Trophoblast cell (in vitro differentiated cells and primary cell): Measurements from ENCODE around the gene GARIN5A.

ENCODE experiments used
- DNase-seq, 2 donors: peaks; one replicate each; pipeline ENCODE4 v3.0.0-alpha.2; 2016
- H2AFZ ChIP-seq: 2 replicates; pipeline ENCODE4 v1.6.1; 2013; ENCODE audit warnings: low read length, moderate library complexity, mild to moderate bottlenecking; ENCODE audit not compliant: insufficient read depth, poor library complexity
- H2AK5ac ChIP-seq: 2 replicates; pipeline ENCODE4 v1.6.1; 2013; ENCODE audit warnings: mild to moderate bottlenecking, low read length
- H2BK120ac ChIP-seq: 2 replicates; pipeline ENCODE4 v1.6.1; 2013; ENCODE audit warnings: low read length, mild to moderate bottlenecking, moderate library complexity; ENCODE audit not compliant: insufficient read depth, poor library complexity
- H2BK12ac ChIP-seq: 2 replicates; pipeline ENCODE4 v1.6.1; 2013; ENCODE audit warnings: mild to moderate bottlenecking, low read length, moderate library complexity
- H2BK5ac ChIP-seq: 2 replicates; pipeline ENCODE4 v1.6.1; 2013; ENCODE audit warnings: low read length, low read depth, moderate library complexity, mild to moderate bottlenecking; ENCODE audit not compliant: poor library complexity
- H3K14ac ChIP-seq: 2 replicates; pipeline ENCODE4 v1.6.1; 2013; ENCODE audit warnings: mild to moderate bottlenecking, low read length
- H3K18ac ChIP-seq: 2 replicates; pipeline ENCODE4 v1.6.1; 2013; ENCODE audit warnings: mild to moderate bottlenecking, low read length
- H3K23ac ChIP-seq: 2 replicates; pipeline ENCODE4 v1.6.1; 2013; ENCODE audit warnings: low read length
- H3K27ac ChIP-seq: 2 replicates; pipeline ENCODE4 v1.5.1; 2013; ENCODE audit warnings: low read depth, mild to moderate bottlenecking, inconsistent platforms, low read length, moderate library complexity
- H3K27me3 ChIP-seq: 2 replicates; pipeline ENCODE4 v1.6.1; 2013; ENCODE audit warnings: inconsistent platforms, mild to moderate bottlenecking, low read length, moderate library complexity; ENCODE audit not compliant: insufficient read depth
- H3K36me3 ChIP-seq, 2 experiments: 1 replicate in 1 of 2; 2 replicates in 1 of 2; pipeline ENCODE4 v1.6.1; 2013; ENCODE audit warnings: low read length in 2 of 2, mild to moderate bottlenecking in 2 of 2, moderate library complexity in 1 of 2; ENCODE audit not compliant: insufficient read depth in 2 of 2, control insufficient read depth in 1 of 2
- H3K4ac ChIP-seq: 2 replicates; pipeline ENCODE4 v1.6.1; 2013; ENCODE audit warnings: low read depth, mild to moderate bottlenecking, low read length, moderate library complexity
- H3K4me1 ChIP-seq, 2 experiments: 1 replicate in 1 of 2; 2 replicates in 1 of 2; pipeline ENCODE4 v1.6.1; 2013; ENCODE audit warnings: low read length in 2 of 2, mild to moderate bottlenecking in 2 of 2, moderate library complexity in 1 of 2; ENCODE audit not compliant: insufficient read depth in 2 of 2, control insufficient read depth in 1 of 2
- H3K4me2 ChIP-seq: 2 replicates; pipeline ENCODE4 v1.6.1; 2013; ENCODE audit warnings: inconsistent platforms, mild to moderate bottlenecking, low read length, moderate library complexity
- H3K4me3 ChIP-seq: 2 replicates; pipeline ENCODE4 v1.5.1; 2013; ENCODE audit warnings: mild to moderate bottlenecking, low read depth, low read length, inconsistent platforms
- H3K79me1 ChIP-seq: one replicate; pipeline ENCODE4 v1.6.1; 2013; ENCODE audit warnings: low read length
- H3K79me2 ChIP-seq: 2 replicates; pipeline ENCODE4 v1.6.1; 2013; ENCODE audit warnings: low read length, mild to moderate bottlenecking; ENCODE audit not compliant: control insufficient read depth, insufficient read depth, poor library complexity
- H3K9ac ChIP-seq: 2 replicates; pipeline ENCODE4 v1.6.1; 2013; ENCODE audit warnings: mild to moderate bottlenecking, low read length
- H3K9me3 ChIP-seq: 2 replicates; pipeline ENCODE4 v1.6.1; 2013; ENCODE audit warnings: low read depth, mild to moderate bottlenecking, control low read depth, inconsistent platforms, low read length; ENCODE audit not compliant: insufficient read depth
- H4K12ac ChIP-seq: 2 replicates; pipeline ENCODE4 v1.6.1; 2013; ENCODE audit warnings: low read depth, mild to moderate bottlenecking, low read length, moderate library complexity
- H4K8ac ChIP-seq: 2 replicates; pipeline ENCODE4 v1.6.1; 2013; ENCODE audit warnings: low read depth, mild to moderate bottlenecking, low read length, moderate library complexity
- H4K91ac ChIP-seq: one replicate; pipeline ENCODE4 v1.6.1; 2013; ENCODE audit warnings: low read depth, mild to moderate bottlenecking, low read length, moderate library complexity
- WGBS: extraction: QIAGEN DNeasy Blood & Tissue Kit; methylation state at CpG from one replicate; pipeline ENCODE4 v1.1.7; 2013; ENCODE audit warnings: missing lambda C conversion rate; ENCODE audit not compliant: insufficient read length, insufficient coverage; ENCODE audit errors: extremely low coverage; 5-methylcytosine and 5-hydroxymethylcytosine counted together

Gene GARIN5A

DNA sequence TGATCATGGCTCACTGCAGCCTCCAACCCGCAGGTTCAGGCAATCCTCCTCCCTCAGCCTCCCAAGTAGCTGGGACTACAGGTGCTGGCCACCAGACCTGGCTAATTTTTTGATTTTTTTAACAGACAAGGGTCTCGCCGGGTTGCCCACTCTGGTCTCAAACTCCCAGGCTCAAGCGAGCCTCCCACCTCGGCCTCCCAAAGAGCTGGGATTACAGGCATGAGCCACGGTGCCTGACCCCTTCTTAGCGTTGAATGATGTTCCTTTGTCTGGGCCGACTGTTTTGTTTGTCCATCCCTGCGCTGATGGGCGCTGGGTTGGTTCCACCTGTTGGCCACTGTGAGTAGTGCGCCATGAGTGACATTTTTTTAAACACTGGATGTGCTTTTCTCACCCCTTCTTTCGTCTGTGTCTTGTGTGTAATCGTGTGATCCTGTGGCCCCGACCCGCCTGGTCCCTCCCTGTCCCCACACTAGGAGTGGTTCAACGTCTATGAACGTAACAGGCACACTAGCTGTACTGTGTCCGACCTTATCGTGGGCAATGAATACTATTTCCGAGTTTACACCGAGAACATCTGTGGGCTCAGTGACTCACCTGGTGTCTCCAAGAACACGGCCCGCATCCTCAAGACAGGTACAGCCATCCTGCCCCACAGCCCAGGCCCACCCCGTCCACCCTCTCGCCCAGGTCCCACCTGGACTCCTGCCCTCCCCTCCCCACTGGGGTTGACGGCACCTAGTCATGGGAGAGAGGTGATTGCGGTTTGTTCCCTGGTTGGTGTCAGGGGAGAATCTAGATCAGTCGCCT is 15.4 kb downstream of the GARIN5A start:
- Histone ChIP-seq H3K79me2 (no peaks in the 10 kb centered on the region), H3K27ac (no peak overlapping the region), H2AFZ (no peak overlapping the region), H3K18ac (no peak overlapping the region), H3K9me3 (peaks cover 2% of the 10 kb centered on the region), H2BK5ac (no peak overlapping the region), H4K91ac (no peak overlapping the region), H3K4me1 (peaks cover 0 to 9% of the 10 kb centered on the region in 2 experiments), H3K36me3 (no peaks in the 10 kb centered on the region), H2AK5ac (no peak overlapping the region), H3K9ac (no peak overlapping the region), H2BK12ac (no peak overlapping the region), H4K8ac (no peak overlapping the region), H3K23ac (no peak overlapping the region), H3K14ac (no peak overlapping the region), H3K4ac (no peak overlapping the region), H3K27me3 (no peaks in the 10 kb centered on the region), H4K12ac (no peak overlapping the region), H3K4me3 (no peak overlapping the region), H3K4me2 (no peak overlapping the region), H2BK120ac (no peak overlapping the region), H3K79me1 (no peaks in the 10 kb centered on the region)
- peak; percentile 55 to 81 for DNase-seq
- no CpG with 5 or more reads among the region's 28 CpGs for WGBS

DNA sequence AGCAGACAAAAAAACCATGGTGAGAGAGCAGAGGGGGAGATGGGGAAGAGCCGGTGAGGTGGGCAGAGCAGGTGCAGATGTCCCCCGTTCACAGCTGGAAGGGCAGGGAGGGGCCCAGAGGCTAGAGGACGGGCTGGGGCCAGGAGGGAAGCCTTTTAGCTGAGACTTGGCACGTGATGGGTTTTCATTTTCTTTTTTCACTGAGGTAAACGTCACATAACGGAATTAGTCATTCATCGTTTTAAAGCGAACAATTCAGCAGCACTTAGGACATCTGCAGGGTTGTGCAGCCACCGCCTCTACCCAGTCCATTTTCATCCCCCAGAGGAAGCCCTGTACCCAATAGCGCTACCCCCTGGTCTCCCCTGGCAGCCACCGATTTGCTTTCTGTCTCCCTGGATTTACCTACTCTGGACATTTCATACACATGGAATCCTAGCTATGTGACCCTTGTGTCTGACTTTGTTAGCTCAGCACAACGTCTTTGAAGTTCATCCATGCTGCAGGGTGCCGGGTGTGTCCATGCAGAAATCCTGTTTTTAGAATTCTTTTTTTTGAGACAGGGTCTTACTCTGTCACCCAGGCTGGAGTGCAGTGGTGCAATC is 16.4 kb downstream of the GARIN5A start:
- H3K27ac ChIP-seq = no peak overlapping the region
- H3K9ac ChIP-seq = no peak overlapping the region
- no peak overlapping the region for H4K12ac ChIP-seq
- H3K79me2 ChIP-seq = no peaks in the 10 kb centered on the region
- no peaks in the 10 kb centered on the region for H3K79me1 ChIP-seq
- no peaks in the 10 kb centered on the region for H3K27me3 ChIP-seq
- H3K14ac ChIP-seq = no peak overlapping the region
- H3K36me3 ChIP-seq = no peaks in the 10 kb centered on the region
- no peak overlapping the region for H2BK5ac ChIP-seq
- peak overlapping the region; percentile 28 for H2BK120ac ChIP-seq
- no CpG with 5 or more reads among the region's 13 CpGs for WGBS
- H3K4me1 ChIP-seq = peaks cover 0 to 4% of the 10 kb centered on the region in 2 experiments
- no peak overlapping the region for H3K18ac ChIP-seq
- no peak overlapping the region for H3K23ac ChIP-seq
- peak; percentile 6 to 26 for DNase-seq
- H3K9me3 ChIP-seq = peaks cover 2% of the 10 kb centered on the region
- no peak overlapping the region for H4K91ac ChIP-seq
- H4K8ac ChIP-seq = no peak overlapping the region
- H2AK5ac ChIP-seq = peak overlapping the region; percentile 32
- H2AFZ ChIP-seq = no peak overlapping the region
- no peak overlapping the region for H3K4ac ChIP-seq
- no peak overlapping the region for H3K4me3 ChIP-seq
- no peak overlapping the region for H3K4me2 ChIP-seq
- H2BK12ac ChIP-seq = peak overlapping the region; percentile 64

DNA sequence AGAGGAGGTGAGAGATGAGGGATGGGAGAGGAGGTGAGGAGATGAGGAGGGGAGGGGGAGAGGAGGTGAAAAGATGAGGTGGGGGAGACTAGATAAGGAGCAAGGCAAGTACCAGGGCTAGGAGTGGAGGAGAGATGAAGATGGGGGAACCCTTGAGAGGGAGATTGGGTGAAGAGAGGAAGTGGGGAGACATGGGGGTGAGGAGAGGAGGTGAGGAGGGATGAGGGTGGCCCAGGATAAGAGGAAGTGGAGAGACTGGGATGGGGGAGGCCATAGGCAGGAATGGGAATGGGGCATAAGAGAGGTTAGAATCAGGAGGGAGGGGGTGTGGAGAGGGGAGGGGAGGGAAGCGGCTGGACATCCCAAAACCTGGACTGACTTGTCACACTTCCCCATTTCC is 17.0 kb downstream of the GARIN5A start:
- H4K8ac ChIP-seq = no peak overlapping the region
- H3K18ac ChIP-seq = no peak overlapping the region
- no peaks in the 10 kb centered on the region for H3K36me3 ChIP-seq
- H3K79me1 ChIP-seq = no peaks in the 10 kb centered on the region
- no peak overlapping the region for H2BK5ac ChIP-seq
- no peak overlapping the region for H2BK12ac ChIP-seq
- no peak overlapping the region for H3K27ac ChIP-seq
- no peak overlapping the region for H4K12ac ChIP-seq
- H3K4me3 ChIP-seq = no peak overlapping the region
- H3K9ac ChIP-seq = no peak overlapping the region
- H2AFZ ChIP-seq = no peak overlapping the region
- H3K23ac ChIP-seq = no peak overlapping the region
- no peak for DNase-seq
- H3K27me3 ChIP-seq = no peaks in the 10 kb centered on the region
- H3K9me3 ChIP-seq = peaks cover 2% of the 10 kb centered on the region
- no peak overlapping the region for H3K4ac ChIP-seq
- H3K14ac ChIP-seq = no peak overlapping the region
- peak overlapping the region; percentile 28 for H2BK120ac ChIP-seq
- H3K79me2 ChIP-seq = no peaks in the 10 kb centered on the region
- H2AK5ac ChIP-seq = no peak overlapping the region
- no peak overlapping the region for H4K91ac ChIP-seq
- no CpG with 5 or more reads among the region's 1 CpG for WGBS
- H3K4me2 ChIP-seq = no peak overlapping the region
- H3K4me1 ChIP-seq = peaks cover 0 to 4% of the 10 kb centered on the region in 2 experiments

DNA sequence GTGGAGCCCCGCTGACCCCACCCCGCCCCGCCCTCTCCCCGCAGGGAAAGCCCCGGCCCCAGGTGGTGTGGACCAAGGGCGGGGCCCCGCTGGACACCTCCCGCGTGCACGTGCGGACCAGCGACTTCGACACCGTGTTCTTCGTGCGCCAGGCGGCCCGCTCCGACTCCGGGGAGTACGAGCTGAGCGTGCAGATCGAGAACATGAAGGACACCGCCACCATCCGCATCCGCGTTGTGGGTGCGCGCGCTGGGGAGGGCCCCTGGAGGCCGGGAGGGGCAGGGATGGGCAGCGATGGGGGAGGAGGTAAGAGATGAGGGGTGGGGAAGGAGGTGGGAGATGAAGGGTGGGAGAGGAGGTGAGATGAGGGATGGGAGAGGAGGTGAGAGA is 17.6 kb downstream of the GARIN5A start:
- Histone ChIP-seq H3K9ac (no peak overlapping the region), H2AK5ac (no peak overlapping the region), H3K36me3 (no peaks in the 10 kb centered on the region), H3K4me1 (peaks cover 0 to 4% of the 10 kb centered on the region in 2 experiments), H3K14ac (no peak overlapping the region), H3K79me1 (no peaks in the 10 kb centered on the region), H3K23ac (no peak overlapping the region), H3K79me2 (no peaks in the 10 kb centered on the region), H2BK12ac (no peak overlapping the region), H3K27me3 (no peaks in the 10 kb centered on the region), H2AFZ (no peak overlapping the region), H3K27ac (no peak overlapping the region), H4K91ac (no peak overlapping the region), H3K4me2 (no peak overlapping the region), H3K9me3 (peaks cover 2% of the 10 kb centered on the region), H4K12ac (no peak overlapping the region), H3K18ac (no peak overlapping the region), H3K4me3 (no peak overlapping the region), H3K4ac (no peak overlapping the region), H2BK5ac (no peak overlapping the region), H2BK120ac (no peak overlapping the region), H4K8ac (no peak overlapping the region)
- no peak for DNase-seq
- no CpG with 5 or more reads among the region's 32 CpGs for WGBS
